IMR-90 (cell line): ENCODE measurements around the gene SLC35D1. TPM values are rescaled to one million over a fixed set of nuclear protein-coding genes. Genes with fewer than 3 reads are reported as not detected.

Source experiments
- ATAC-seq: fragments of 200-7000 bp; cut with Tn5 transposase; 2 replicates; pipeline ENCODE4 v1.9.1; 2020; ENCODE audit warnings: low read depth, mild to moderate bottlenecking, moderate library complexity
- BruUV-seq: library from RNA; stranded (reverse); fragments of 400-500 nt; replicated peaks from 2 replicates; lab custom pipeline; 2021; lab: Mats Ljungman, UMichigan
- CTCF ChIA-PET: fragments of 300-600 bp; formaldehyde crosslinking; extraction: SDS; loops from one replicate; lab custom pipeline; 2021; ENCODE audit warnings: antibody characterized with exemption; lab: Yijun Ruan, JAX
- POLR2A ChIA-PET: fragments of 300-600 bp; sonication (Branson Sonifier 250); formaldehyde crosslinking; loops from one replicate; lab custom pipeline; 2022; ENCODE audit warnings: antibody characterized with exemption; ENCODE audit not compliant: unreplicated experiment; lab: Charles Lee
- DNase-seq: peaks from one replicate; pipeline ENCODE4 v3.0.0; 2013
- H2AFZ ChIP-seq: replicated peaks from 2 replicates; pipeline ENCODE3; 2013; ENCODE audit warnings: low read length, mild to moderate bottlenecking; ENCODE audit not compliant: poor library complexity
- H2AK5ac ChIP-seq: 2 replicates; pipeline ENCODE4 v1.6.1; 2013; ENCODE audit warnings: low read depth, low read length, inconsistent platforms
- H2AK9ac ChIP-seq: replicated peaks from 2 replicates; pipeline ENCODE3; 2013; ENCODE audit warnings: mild to moderate bottlenecking, low read depth, low read length, moderate library complexity; ENCODE audit not compliant: poor library complexity
- H2BK120ac ChIP-seq: 2 replicates; pipeline ENCODE4 v1.6.1; 2013; ENCODE audit warnings: low read depth, low read length, inconsistent platforms
- H2BK15ac ChIP-seq: 3 replicates; pipeline ENCODE4 v1.6.1; 2013; ENCODE audit warnings: low read depth, low read length, inconsistent platforms
- H2BK20ac ChIP-seq: 2 replicates; pipeline ENCODE4 v1.6.1; 2013; ENCODE audit warnings: low read depth, mild to moderate bottlenecking, inconsistent platforms, low read length, moderate library complexity
- H2BK5ac ChIP-seq: 2 replicates; pipeline ENCODE4 v1.6.1; 2013; ENCODE audit warnings: mild to moderate bottlenecking, low read depth, low read length, inconsistent platforms; ENCODE audit not compliant: poor library complexity, severe bottlenecking
- H3K14ac ChIP-seq: replicated peaks from 2 replicates; pipeline ENCODE4 v1.6.1; 2013; ENCODE audit warnings: low read depth, low read length, inconsistent platforms
- H3K18ac ChIP-seq: 2 replicates; pipeline ENCODE4 v1.6.1; 2013; ENCODE audit warnings: low read depth, low read length, control low read depth
- H3K23ac ChIP-seq: 2 replicates; pipeline ENCODE4 v1.6.1; 2013; ENCODE audit warnings: low read depth, low read length, inconsistent platforms
- H3K27ac ChIP-seq: 2 replicates; pipeline ENCODE4 v1.5.1; 2013; ENCODE audit warnings: mild to moderate bottlenecking, control low read depth, low read length; ENCODE audit not compliant: insufficient read depth
- H3K27me3 ChIP-seq: 2 replicates; pipeline ENCODE4 v1.6.1; 2013; ENCODE audit warnings: low read length; ENCODE audit not compliant: control insufficient read depth, insufficient read depth
- H3K36me3 ChIP-seq: 2 replicates; pipeline ENCODE4 v1.6.1; 2013; ENCODE audit warnings: low read length, mixed read lengths; ENCODE audit not compliant: control insufficient read depth, insufficient read depth
- H3K4ac ChIP-seq: 2 replicates; pipeline ENCODE4 v1.6.1; 2013; ENCODE audit warnings: low read depth, low read length, inconsistent platforms
- H3K4me1 ChIP-seq: 2 replicates; pipeline ENCODE4 v1.6.1; 2013; ENCODE audit warnings: low read length, mixed read lengths; ENCODE audit not compliant: control insufficient read depth, insufficient read depth
- H3K4me2 ChIP-seq: 2 replicates; pipeline ENCODE4 v1.6.1; 2013; ENCODE audit warnings: low read depth, mild to moderate bottlenecking, control low read depth, low read length, moderate library complexity
- H3K4me3 ChIP-seq: 2 replicates; pipeline ENCODE4 v1.5.1; 2013; ENCODE audit warnings: low read depth, mild to moderate bottlenecking, control low read depth, low read length, moderate library complexity; ENCODE audit not compliant: insufficient read depth
- H3K56ac ChIP-seq: 2 replicates; pipeline ENCODE4 v1.6.1; 2013; ENCODE audit warnings: low read length, inconsistent platforms; ENCODE audit not compliant: insufficient read depth; ENCODE audit errors: extremely low read depth
- H3K79me1 ChIP-seq, 2 experiments: 2 replicates each; pipeline ENCODE4 v1.6.1; 2013; ENCODE audit warnings: low read length in 2 of 2, inconsistent platforms in 1 of 2, low read depth in 1 of 2
- H3K9ac ChIP-seq: 2 replicates; pipeline ENCODE4 v1.6.1; 2013; ENCODE audit warnings: low read depth, low read length, control low read depth
- H3K9me1 ChIP-seq: 2 replicates; pipeline ENCODE4 v1.6.1; 2013; ENCODE audit warnings: low read length, inconsistent platforms; ENCODE audit not compliant: insufficient read depth
- H3K9me3 ChIP-seq: 2 replicates; pipeline ENCODE4 v1.6.1; 2013; ENCODE audit warnings: low read length; ENCODE audit not compliant: control insufficient read depth, insufficient read depth
- H4K20me1 ChIP-seq: 2 replicates; pipeline ENCODE4 v1.6.1; 2013; ENCODE audit warnings: low read length, inconsistent platforms; ENCODE audit not compliant: insufficient read depth
- H4K5ac ChIP-seq: 2 replicates; pipeline ENCODE4 v1.6.1; 2013; ENCODE audit warnings: mild to moderate bottlenecking, low read depth, low read length, control low read depth
- H4K8ac ChIP-seq, 2 experiments: 2 replicates each; pipeline ENCODE4 v1.6.1; 2013; ENCODE audit warnings: low read depth in 2 of 2, low read length in 2 of 2, control low read depth in 1 of 2, inconsistent platforms in 1 of 2
- H4K91ac ChIP-seq: 2 replicates; pipeline ENCODE4 v1.6.1; 2013; ENCODE audit warnings: low read depth, low read length, inconsistent platforms; ENCODE audit not compliant: insufficient read depth
- BHLHE40 ChIP-seq: fragments of 150-350 bp; IDR thresholded peaks from 2 replicates; pipeline ENCODE4 v1.6.1; 2016; ENCODE audit warnings: mild to moderate bottlenecking, low read depth, low read length
- CEBPB ChIP-seq: IDR thresholded peaks from 2 replicates; pipeline ENCODE4 v1.6.1; 2012; ENCODE audit warnings: low read depth, low read length, improper control_type of control experiment
- CHD1 ChIP-seq: IDR thresholded peaks from 2 replicates; pipeline ENCODE4 v1.6.1; 2012; ENCODE audit warnings: low read depth, low read length, improper control_type of control experiment
- ELK1 ChIP-seq: fragments of 150-350 bp; IDR thresholded peaks from 2 replicates; pipeline ENCODE4 v1.6.1; 2016; ENCODE audit warnings: low read depth, mild to moderate bottlenecking, low read length, moderate library complexity, borderline replicate concordance
- FOS ChIP-seq: fragments of 150-350 bp; IDR thresholded peaks from 2 replicates; pipeline ENCODE4 v1.6.1; 2016; ENCODE audit warnings: low read depth, low read length
- MAFK ChIP-seq: IDR thresholded peaks from 2 replicates; pipeline ENCODE4 v1.6.1; 2012; ENCODE audit warnings: low read depth, low read length, improper control_type of control experiment
- MXI1 ChIP-seq: IDR thresholded peaks from 2 replicates; pipeline ENCODE4 v1.6.1; 2012; ENCODE audit warnings: low read depth, mild to moderate bottlenecking, low read length, moderate library complexity, borderline replicate concordance
- POLR2A ChIP-seq: IDR thresholded peaks from 2 replicates; pipeline ENCODE4 v1.6.1; 2012; ENCODE audit warnings: mild to moderate bottlenecking, low read depth, low read length
- RAD21 ChIP-seq: IDR thresholded peaks from 2 replicates; pipeline ENCODE4 v1.6.1; 2012; ENCODE audit warnings: low read length, improper control_type of control experiment
- RCOR1 ChIP-seq: IDR thresholded peaks from 2 replicates; pipeline ENCODE4 v1.6.1; 2012; ENCODE audit warnings: mild to moderate bottlenecking, low read length, improper control_type of control experiment; ENCODE audit not compliant: insufficient replicate concordance
- RFX5 ChIP-seq: IDR thresholded peaks from 2 replicates; pipeline ENCODE4 v1.8.0; 2012; ENCODE audit warnings: low read depth, mild to moderate bottlenecking, low read length, moderate library complexity
- USF2 ChIP-seq: fragments of 150-350 bp; IDR thresholded peaks from 2 replicates; pipeline ENCODE4 v1.6.1; 2017; ENCODE audit warnings: mild to moderate bottlenecking, antibody characterized with exemption, low read length, low read depth
- WGBS, 2 experiments: methylation state at CpG; one replicate each; pipeline versions ENCODE4 v1.1.5 to v1.1.7; 2013; ENCODE audit warnings: missing lambda C conversion rate in 2 of 2; ENCODE audit not compliant: insufficient read length in 1 of 2; ENCODE audit errors: extremely low coverage in 2 of 2; 5-methylcytosine and 5-hydroxymethylcytosine counted together
- dilution Hi-C: fragments of 300-500 bp; cut with HindIII; formaldehyde crosslinking; loops from one replicate; pipeline ENCODE4 v1.14.3; 2018; ENCODE audit warnings: low sequenced_read_pairs; ENCODE audit not compliant: unreplicated experiment
- in situ Hi-C: fragments of 300-500 bp; cut with MboI; formaldehyde crosslinking; loops from 3 replicates; pipeline ENCODE4 v1.14.3; 2019; ENCODE audit warnings: low sequenced_read_pairs, inconsistent platforms, mixed read lengths
- intact Hi-C: fragments of 100-400 bp; cut with micrococcal nuclease; formaldehyde crosslinking; loops from 2 replicates; pipeline ENCODE4 v1.10.0; 2022
- polyA plus RNA-seq, 3 experiments: library from polyadenylated mRNA; depleted of rRNA; stranded (reverse); fragments of >200 nt; gene quantifications; 2 replicates each; pipeline ENCODE4 v1.2.3, GENCODE V29; 2012; ENCODE audit warnings: low replicate concordance in 1 of 3
- total RNA-seq: library from RNA; depleted of rRNA; stranded (reverse); fragments of >200 nt; gene quantifications from 2 replicates; pipeline ENCODE4 v1.2.3, GENCODE V29; 2012

The SLC35D1 gene
- total and polyA plus RNA-seq, 2 of the 4 experiments (the other 2 are of a cell fraction), result 7.2 to 16.3 TPM

- no peak for TF ChIP-seq ELK1
- no peak for TF ChIP-seq CHD1
- TF ChIP-seq POLR2A, result no peak
- no peak for TF ChIP-seq USF2
- no peak for TF ChIP-seq MAFK
- TF ChIP-seq RCOR1, result no peak
- TF ChIP-seq CEBPB, result no peak
- no peak for TF ChIP-seq BHLHE40
- no peak for TF ChIP-seq FOS
- no peak for TF ChIP-seq RAD21
- TF ChIP-seq RFX5, result no peak
- no peak for TF ChIP-seq MXI1
- ATAC-seq (no peak), DNase-seq (no peak)
- H3K14ac ChIP-seq, result no peak overlapping the region
- no peak overlapping the region for H4K5ac ChIP-seq
- H3K4ac ChIP-seq, result no peak overlapping the region
- POLR2A ChIA-PET, result no interaction called here
- H3K56ac ChIP-seq, result no peak overlapping the region
- WGBS, 2 experiments, result no CpG with 5 or more reads among the region's 2 CpGs
- no peak overlapping the region for H2AFZ ChIP-seq
- H4K20me1 ChIP-seq, result no peaks in the 10 kb centered on the region
- H3K9me1 ChIP-seq, result no peaks in the 10 kb centered on the region
- no peaks in the 10 kb centered on the region for H3K36me3 ChIP-seq
- H3K9ac ChIP-seq, result no peak overlapping the region
- H3K9me3 ChIP-seq, result no peaks in the 10 kb centered on the region; the same call in 1 of the 2 replicates
- CTCF ChIA-PET, result interaction anchor here (0.6 to 1.4 kb wide), 4 partner anchors 10 to 345 kb away, joined by 3 to 4 read pairs (median 3); no protein-coding TSS in a partner anchor
- H3K79me1 ChIP-seq, result no peaks in the 10 kb centered on the region
- no peak overlapping the region for H3K27ac ChIP-seq
- H4K91ac ChIP-seq, result no peak overlapping the region
- no peak overlapping the region for H2BK5ac ChIP-seq
- H2AK9ac ChIP-seq, result no peak overlapping the region
- no peak overlapping the region for H4K8ac ChIP-seq
- H2BK15ac ChIP-seq, result no peak overlapping the region
- H3K4me1 ChIP-seq, result no peaks in the 10 kb centered on the region
- BruUV-seq, result no TSS peak
- intact Hi-C loops, result no loop called here
- dilution Hi-C loops, result no loop called here
- no peak overlapping the region for H3K18ac ChIP-seq
- in situ Hi-C loops, result no loop called here
- H3K4me3 ChIP-seq, result no peak overlapping the region
- H3K23ac ChIP-seq, result no peak overlapping the region
- no peak overlapping the region for H2AK5ac ChIP-seq
- no peak overlapping the region for H2BK120ac ChIP-seq
- no peak overlapping the region for H2BK20ac ChIP-seq
- H3K4me2 ChIP-seq, result no peak overlapping the region
- no peaks in the 10 kb centered on the region for H3K27me3 ChIP-seq
Observed at GRCh38 chr1:67085326-67085725, 31.4 kb upstream of the SLC35D1 start.
